Colonic mucosa (tissue), 4 donors: ENCODE measurements around the gene GNG7. TPM values are rescaled to one million over a fixed set of nuclear protein-coding genes. Genes with fewer than 3 reads are reported as not detected.
"Not testable (repeated sequence)": the region's sequence is repeated elsewhere in the genome, so short reads cannot be mapped to it uniquely, and the experiment has no call there.

Experiments
- DNase-seq: peaks from one replicate; pipeline ENCODE4 v3.0.0-alpha.2; 2020
- H3K27ac ChIP-seq: fragments of 200-600 bp; one replicate; pipeline ENCODE4 v1.8.0; 2021
- H3K27me3 ChIP-seq: fragments of 200-600 bp; one replicate; pipeline ENCODE4 v1.8.0; 2021
- H3K36me3 ChIP-seq: fragments of 200-600 bp; one replicate; pipeline ENCODE4 v1.8.0; 2021
- H3K4me1 ChIP-seq: fragments of 200-600 bp; one replicate; pipeline ENCODE4 v1.8.0; 2021; ENCODE audit warnings: mild to moderate bottlenecking
- H3K4me3 ChIP-seq: fragments of 200-600 bp; one replicate; pipeline ENCODE4 v1.8.0; 2021
- H3K9ac ChIP-seq, 2 donors: one replicate each; pipeline ENCODE4 v1.7.0; 2013; ENCODE audit warnings: control low read depth in 2 of 2, low read depth in 2 of 2, low read length in 2 of 2
- H3K9me3 ChIP-seq: fragments of 200-600 bp; one replicate; pipeline ENCODE4 v1.8.0; 2021
- CTCF ChIP-seq: fragments of 200-600 bp; IDR thresholded peaks from one replicate; pipeline ENCODE4 v1.8.0; 2022; ENCODE audit warnings: antibody characterized with exemption, mild to moderate bottlenecking
- intact Hi-C: fragments of 100-400 bp; cut with DNase I; formaldehyde crosslinking; loops from one replicate; pipeline ENCODE4 v1.14.1; 2022
- total RNA-seq, 2 donors: library from RNA; stranded (reverse); fragmentation: NEBNext Ultra II Directional in 1 of 2; extraction: Animal tissue kit (Norgen Biotek cat#: 25700) in 1 of 2; gene quantifications; one replicate each; pipeline ENCODE4 v1.2.1, GENCODE V29; 2021
- donor health status: healthy.
- donor health status: DM: no; HTN: no; CAD: no.
- donor health status: DM: no; HTN: no; CAD: no.

The GNG7 gene
- total RNA-seq, 2 donors from 2014 or later, result 1.5 to 3.2 TPM

- intact Hi-C loops, result no loop called here
- no peaks in the 10 kb centered on the region for H3K27me3 ChIP-seq
- H3K36me3 ChIP-seq, result no peaks in the 10 kb centered on the region
- H3K4me1 ChIP-seq, result no peaks in the 10 kb centered on the region
- TF ChIP-seq CTCF, result no peak
- no peak overlapping the region for H3K9ac ChIP-seq
- no peak overlapping the region for H3K27ac ChIP-seq
- H3K4me3 ChIP-seq, result no peak overlapping the region
- no peak for DNase-seq
- no peaks in the 10 kb centered on the region for H3K9me3 ChIP-seq
Observed at GRCh38 chr19:2680808-2681207, 21.7 kb downstream of the GNG7 start.

GRCh38 chr19:2679439-2679838 is 23.1 kb downstream of the GNG7 start:
- H3K36me3 ChIP-seq, result no peaks in the 10 kb centered on the region
- intact Hi-C loops, result no loop called here
- no peaks in the 10 kb centered on the region for H3K4me1 ChIP-seq
- TF ChIP-seq CTCF, result no peak
- DNase-seq, result no peak
- no peaks in the 10 kb centered on the region for H3K9me3 ChIP-seq
- no peak overlapping the region for H3K9ac ChIP-seq
- no peaks in the 10 kb centered on the region for H3K27me3 ChIP-seq
- no peak overlapping the region for H3K4me3 ChIP-seq
- no peak overlapping the region for H3K27ac ChIP-seq

- H3K4me1 ChIP-seq, H3K27me3 ChIP-seq, H3K4me3 ChIP-seq, H3K9ac ChIP-seq, H3K27ac ChIP-seq, H3K9me3 ChIP-seq, DNase-seq, intact Hi-C loops, H3K36me3 ChIP-seq: not testable (repeated sequence)
Observed at GRCh38 chr19:2678948-2679347, 23.5 kb downstream of the GNG7 start.

GRCh38 chr19:2678044-2678671 is 24.3 kb downstream of the GNG7 start:
- Histone ChIP-seq H3K4me1 (no peaks in the 10 kb centered on the region), H3K36me3 (no peaks in the 10 kb centered on the region), H3K27ac (no peak overlapping the region), H3K4me3 (no peak overlapping the region), H3K27me3 (no peaks in the 10 kb centered on the region), H3K9ac (no peak overlapping the region), H3K9me3 (no peaks in the 10 kb centered on the region)
- DNase-seq, result no peak
- TF ChIP-seq CTCF, result no peak
- intact Hi-C loops, result no loop called here

GRCh38 chr19:2676823-2677222 is 25.7 kb downstream of the GNG7 start:
- H3K9me3 ChIP-seq, result no peaks in the 10 kb centered on the region
- no peaks in the 10 kb centered on the region for H3K27me3 ChIP-seq
- H3K9ac ChIP-seq, result no peak overlapping the region

More at GRCh38 chr19:2676823-2677222, 25.7 kb downstream of the GNG7 start:
- Histone ChIP-seq H3K4me1 (no peaks in the 10 kb centered on the region), H3K4me3 (no peak overlapping the region), H3K36me3 (no peaks in the 10 kb centered on the region), H3K27ac (no peak overlapping the region)
- no peak for DNase-seq
- TF ChIP-seq CTCF, result no peak
- intact Hi-C loops, result no loop called here
